Loucy (cell line): Measurements from ENCODE around the gene NCAM1.

Source experiments
- EZH2phosphoT487 ChIP-seq: fragments of 200-600 bp; IDR thresholded peaks from 2 replicates; pipeline ENCODE4 v1.6.1; 2018; ENCODE audit warnings: antibody characterized with exemption, mild to moderate bottlenecking, moderate library complexity, borderline replicate concordance
- TF ChIP-seq, protein P1 (sequence below): fragments of 200-600 bp; sonication (generic); conservative IDR thresholded peaks from 2 replicates; pipeline ENCODE4 v1.5.1; 2014; ENCODE audit warnings: mild to moderate bottlenecking, antibody characterized with exemption, low read length

DNA sequence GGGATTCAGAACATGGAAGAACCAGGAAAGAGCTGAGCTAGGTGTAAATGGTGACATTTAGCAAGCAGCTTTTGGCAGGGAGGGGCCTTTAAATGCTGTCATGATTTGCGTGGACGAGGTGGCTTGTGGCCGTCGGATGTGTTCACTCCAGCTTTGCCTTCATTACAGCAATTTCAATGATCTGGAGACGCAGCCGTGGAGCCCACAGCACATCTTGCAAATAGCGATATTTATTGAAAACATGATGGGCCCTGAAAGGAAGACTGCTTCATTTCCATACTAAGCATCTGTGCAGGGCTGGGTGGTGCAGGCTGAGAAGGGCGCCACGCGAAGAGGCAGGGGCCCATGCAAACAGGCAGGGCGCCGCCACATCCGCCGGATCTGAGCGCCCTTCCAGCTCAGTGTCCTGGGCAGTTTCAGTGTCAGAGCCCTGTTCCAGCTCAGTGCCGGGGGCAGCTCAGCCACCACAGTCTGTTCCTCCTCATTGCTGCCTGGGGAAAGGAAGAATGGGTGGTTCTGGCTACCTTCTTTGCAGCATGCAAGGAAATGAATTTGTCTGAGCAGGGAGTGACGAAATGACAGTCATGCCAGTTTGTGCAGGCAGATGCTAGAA is 242.0 kb downstream of the NCAM1 start:
- TF ChIP-seq, protein P1, sequence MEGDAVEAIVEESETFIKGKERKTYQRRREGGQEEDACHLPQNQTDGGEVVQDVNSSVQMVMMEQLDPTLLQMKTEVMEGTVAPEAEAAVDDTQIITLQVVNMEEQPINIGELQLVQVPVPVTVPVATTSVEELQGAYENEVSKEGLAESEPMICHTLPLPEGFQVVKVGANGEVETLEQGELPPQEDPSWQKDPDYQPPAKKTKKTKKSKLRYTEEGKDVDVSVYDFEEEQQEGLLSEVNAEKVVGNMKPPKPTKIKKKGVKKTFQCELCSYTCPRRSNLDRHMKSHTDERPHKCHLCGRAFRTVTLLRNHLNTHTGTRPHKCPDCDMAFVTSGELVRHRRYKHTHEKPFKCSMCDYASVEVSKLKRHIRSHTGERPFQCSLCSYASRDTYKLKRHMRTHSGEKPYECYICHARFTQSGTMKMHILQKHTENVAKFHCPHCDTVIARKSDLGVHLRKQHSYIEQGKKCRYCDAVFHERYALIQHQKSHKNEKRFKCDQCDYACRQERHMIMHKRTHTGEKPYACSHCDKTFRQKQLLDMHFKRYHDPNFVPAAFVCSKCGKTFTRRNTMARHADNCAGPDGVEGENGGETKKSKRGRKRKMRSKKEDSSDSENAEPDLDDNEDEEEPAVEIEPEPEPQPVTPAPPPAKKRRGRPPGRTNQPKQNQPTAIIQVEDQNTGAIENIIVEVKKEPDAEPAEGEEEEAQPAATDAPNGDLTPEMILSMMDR = no peak
- TF ChIP-seq EZH2phosphoT487 = no peak
